Epidermal melanocyte (primary cell): ENCODE measurements around the gene OR10G8.
A peak's percentile ranks its signal among the peaks of the same experiment; 100 is the strongest.
"Not testable (repeated sequence)": the region's sequence is repeated elsewhere in the genome, so short reads cannot be mapped to it uniquely, and the experiment has no call there.

ENCODE experiments used
- DNase-seq: peaks from one replicate; pipeline ENCODE4 v3.0.0; 2011; ENCODE audit warnings: low spot score; ENCODE audit not compliant: insufficient read length

OR10G8 gene

GRCh38 chr11:124026498-124026897 lies at the start of gene OR10G8:
OR10G8 (plus strand) TSS chr11:124026798; CDS start chr11:124029623, 2,825 bp downstream.
- DNase-seq = no peak

- no peak for DNase-seq
These were observed 48.8 kb upstream of the OR10G8 start, which contains the start of gene OR10S1 for GRCh38 chr11:123977731-123978347. OR10S1 (minus strand) TSS chr11:123977781; CDS start chr11:123977664, 117 bp downstream.

- no peak for DNase-seq
These were observed 47.3 kb upstream of the OR10G8 start for GRCh38 chr11:123979311-123979710.

GRCh38 chr11:123995119-123995518 lies 31.5 kb upstream of the OR10G8 start, which contains the start of gene OR10G6:
OR10G6 (minus strand) TSS chr11:123995161; CDS start chr11:123995161, 0 bp downstream.
- no peak for DNase-seq

GRCh38 chr11:124012697-124013096 lies 13.9 kb upstream of the OR10G8 start, which contains the start of gene OR10G4:
OR10G4 (plus strand) TSS chr11:124012997; CDS start chr11:124015575, 2,578 bp downstream.
- no peak for DNase-seq

GRCh38 chr11:124015837-124016236 lies 10.8 kb upstream of the OR10G8 start:
- DNase-seq = not testable (repeated sequence)

GRCh38 chr11:124036666-124037065 lies 10.1 kb downstream of the OR10G8 start:
- DNase-seq = no peak

GRCh38 chr11:124039557-124039956 lies 13.0 kb downstream of the OR10G8 start:
- no peak for DNase-seq

- no peak for DNase-seq
These were observed 14.7 kb downstream of the OR10G8 start, which contains the start of gene OR10G7 for GRCh38 chr11:124041254-124041653. OR10G7 (minus strand) TSS chr11:124041325; CDS start chr11:124039001, 2,324 bp downstream.

GRCh38 chr11:124043420-124043819 lies 16.8 kb downstream of the OR10G8 start:
- no peak for DNase-seq

GRCh38 chr11:124050748-124051147 lies 24.1 kb downstream of the OR10G8 start:
- no peak for DNase-seq

- DNase-seq = no peak
These were observed 26.4 kb downstream of the OR10G8 start for GRCh38 chr11:124052966-124053365.

- no peak for DNase-seq
These were observed 42.1 kb downstream of the OR10G8 start for GRCh38 chr11:124068601-124069110.

- no peak for DNase-seq
These were observed 43.1 kb downstream of the OR10G8 start for GRCh38 chr11:124069429-124070401.

- peak; percentile 37 for DNase-seq
These were observed 44.5 kb downstream of the OR10G8 start for GRCh38 chr11:124070915-124071622.

GRCh38 chr11:124071623-124071948 lies 45.0 kb downstream of the OR10G8 start:
- DNase-seq = no peak

GRCh38 chr11:124072147-124072546 lies 45.5 kb downstream of the OR10G8 start:
- no peak for DNase-seq

GRCh38 chr11:124074554-124074953 lies 48.0 kb downstream of the OR10G8 start:
- DNase-seq = no peak

- DNase-seq = no peak
These were observed 48.9 kb downstream of the OR10G8 start for GRCh38 chr11:124075492-124075840.

GRCh38 chr11:124075841-124076651 lies 49.4 kb downstream of the OR10G8 start:
- no peak for DNase-seq
